ENCODE measurements around the gene SEC11A.

Gene SEC11A

GRCh38 chr15:84633311-84634227 lies 82.4 kb downstream of the SEC11A start:
- TF ChIP-seq REST (IDR thresholded peaks at IDR 0.05; ENCODE audit: insufficient read depth in 1 of 2, low read depth in 2 of 2, low read length in 2 of 2) (no peak), FOXP2 (optimal IDR thresholded peaks at IDR 0.05; ENCODE audit: borderline replicate concordance, extremely low read depth, extremely low read length, insufficient read depth) (peak; percentile 51), POLR2AphosphoS5 (IDR thresholded peaks at IDR 0.05; ENCODE audit: low read depth, low read length) (no peak)

DNA sequence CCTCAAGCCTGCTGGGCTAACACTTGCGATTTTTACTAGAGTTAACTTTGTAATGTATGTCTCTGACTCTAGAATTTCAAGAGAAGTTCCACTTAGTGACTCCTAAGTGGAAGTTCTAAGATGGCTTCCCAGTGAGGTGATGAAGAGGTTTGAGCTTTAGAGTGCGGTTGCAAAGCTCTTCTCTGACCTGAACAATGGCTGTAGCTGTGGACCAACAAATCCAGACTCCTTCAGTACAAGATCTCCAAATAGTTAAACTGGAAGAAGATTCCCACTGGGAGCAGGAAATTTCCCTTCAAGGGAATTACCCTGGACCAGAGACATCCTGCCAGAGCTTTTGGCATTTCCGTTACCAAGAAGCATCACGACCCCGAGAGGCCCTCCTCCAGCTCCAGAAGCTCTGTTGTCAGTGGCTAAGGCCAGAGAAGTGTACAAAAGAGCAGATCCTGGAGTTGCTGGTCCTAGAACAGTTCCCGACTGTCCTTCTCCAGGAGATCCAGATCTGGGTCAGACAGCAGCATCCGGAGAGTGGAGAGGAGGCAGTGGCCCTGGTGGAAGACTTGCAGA lies 84.2 kb downstream of the SEC11A start:
- TF ChIP-seq TAF1 (IDR thresholded peaks at IDR 0.05; ENCODE audit: borderline replicate concordance, insufficient read depth, low read length) = no peak
- no peak for TF ChIP-seq REST (IDR thresholded peaks at IDR 0.05; ENCODE audit: insufficient read depth in 1 of 2, low read depth in 2 of 2, low read length in 2 of 2)
- TF ChIP-seq POLR2AphosphoS5 (IDR thresholded peaks at IDR 0.05; ENCODE audit: low read depth, low read length) = no peak
- no peak for TF ChIP-seq FOXP2 (optimal IDR thresholded peaks at IDR 0.05; ENCODE audit: borderline replicate concordance, extremely low read depth, extremely low read length, insufficient read depth)
- no peak for TF ChIP-seq SIN3A (IDR thresholded peaks at IDR 0.05; ENCODE audit: borderline replicate concordance, insufficient read depth, low read length)

- TF ChIP-seq REST (IDR thresholded peaks at IDR 0.05; ENCODE audit: insufficient read depth in 1 of 2, low read depth in 2 of 2, low read length in 2 of 2) (no peak), SIN3A (IDR thresholded peaks at IDR 0.05; ENCODE audit: borderline replicate concordance, insufficient read depth, low read length) (no peak), TAF1 (IDR thresholded peaks at IDR 0.05; ENCODE audit: borderline replicate concordance, insufficient read depth, low read length) (no peak), POLR2AphosphoS5 (IDR thresholded peaks at IDR 0.05; ENCODE audit: low read depth, low read length) (no peak), FOXP2 (optimal IDR thresholded peaks at IDR 0.05; ENCODE audit: borderline replicate concordance, extremely low read depth, extremely low read length, insufficient read depth) (no peak)
These were observed 86.9 kb downstream of the SEC11A start for GRCh38 chr15:84629033-84629432.

DNA sequence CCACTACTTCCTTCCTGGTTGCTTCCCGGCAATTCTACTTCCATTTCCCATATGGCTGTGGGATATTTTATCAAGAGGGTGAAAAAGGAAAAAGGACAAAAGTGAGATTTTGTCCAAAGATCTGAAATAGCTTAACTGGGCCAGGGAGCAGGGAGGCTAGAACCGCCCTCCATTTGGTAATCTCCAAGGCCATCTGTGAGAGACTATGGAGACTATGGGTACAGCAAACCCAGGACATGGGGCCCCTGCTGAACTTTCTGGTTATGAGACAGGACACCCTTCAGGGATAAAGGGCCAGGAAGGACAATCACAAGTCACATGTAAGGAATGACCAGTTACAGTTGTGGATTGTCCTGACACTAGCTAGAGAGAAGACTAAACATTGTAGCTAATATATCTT lies 90.8 kb downstream of the SEC11A start:
- no peak for TF ChIP-seq REST (IDR thresholded peaks at IDR 0.05; ENCODE audit: insufficient read depth in 1 of 2, low read depth in 2 of 2, low read length in 2 of 2)
- TF ChIP-seq POLR2AphosphoS5 (IDR thresholded peaks at IDR 0.05; ENCODE audit: low read depth, low read length) = no peak
- no peak for TF ChIP-seq SIN3A (IDR thresholded peaks at IDR 0.05; ENCODE audit: borderline replicate concordance, insufficient read depth, low read length)
- TF ChIP-seq FOXP2 (optimal IDR thresholded peaks at IDR 0.05; ENCODE audit: borderline replicate concordance, extremely low read depth, extremely low read length, insufficient read depth) = no peak
- no peak for TF ChIP-seq TAF1 (IDR thresholded peaks at IDR 0.05; ENCODE audit: borderline replicate concordance, insufficient read depth, low read length)

All from PFSK-1 (cell line).